Measurements from ENCODE around the gene GDF7.

Gene GDF7

GRCh38 chr2:20646446-20646845 is 20.5 kb upstream of the GDF7 start:
- no peak for ATAC-seq

DNA sequence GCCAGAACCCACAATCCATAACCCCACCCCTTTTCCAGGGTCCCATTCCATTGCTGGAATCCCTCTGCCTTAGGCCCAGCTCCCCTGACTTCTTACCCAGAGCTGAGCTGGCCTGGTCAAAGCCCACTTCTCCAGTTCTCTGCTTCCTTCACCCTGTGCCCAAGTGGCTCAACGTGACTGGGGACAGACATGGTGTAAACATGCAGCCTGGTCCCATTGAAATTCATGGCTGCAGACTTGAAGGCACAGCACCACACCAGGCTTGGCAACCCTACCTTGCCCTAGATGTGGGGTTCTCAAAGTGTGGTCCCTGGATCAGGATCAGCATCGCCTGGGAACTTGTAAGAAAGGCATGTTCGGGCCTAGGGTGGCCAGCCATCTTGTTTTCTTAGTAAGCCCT is 19.7 kb upstream of the GDF7 start:
- no peak for ATAC-seq

- no peak for ATAC-seq
Observed at GRCh38 chr2:20647738-20648137, 19.2 kb upstream of the GDF7 start.

DNA sequence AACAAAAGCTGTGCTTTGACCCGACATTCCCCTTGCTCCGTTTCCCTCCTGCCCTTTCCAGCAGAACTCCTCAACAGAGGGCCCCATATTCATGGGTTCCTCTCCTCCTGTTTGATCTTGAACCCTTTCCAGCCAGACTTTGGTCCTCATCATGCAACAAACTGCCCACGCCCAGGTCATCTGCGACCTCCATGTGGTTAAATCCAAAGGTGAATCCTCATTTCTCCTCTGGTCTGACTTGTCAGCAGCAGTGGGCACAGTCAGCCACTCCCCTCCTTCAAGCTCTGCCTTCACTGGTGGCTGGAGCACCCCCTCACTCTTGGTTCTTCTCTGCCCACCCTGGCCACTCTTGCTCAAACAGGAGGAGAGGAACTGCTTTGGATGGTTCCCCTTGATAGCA is 18.7 kb upstream of the GDF7 start:
- ATAC-seq = no peak

DNA sequence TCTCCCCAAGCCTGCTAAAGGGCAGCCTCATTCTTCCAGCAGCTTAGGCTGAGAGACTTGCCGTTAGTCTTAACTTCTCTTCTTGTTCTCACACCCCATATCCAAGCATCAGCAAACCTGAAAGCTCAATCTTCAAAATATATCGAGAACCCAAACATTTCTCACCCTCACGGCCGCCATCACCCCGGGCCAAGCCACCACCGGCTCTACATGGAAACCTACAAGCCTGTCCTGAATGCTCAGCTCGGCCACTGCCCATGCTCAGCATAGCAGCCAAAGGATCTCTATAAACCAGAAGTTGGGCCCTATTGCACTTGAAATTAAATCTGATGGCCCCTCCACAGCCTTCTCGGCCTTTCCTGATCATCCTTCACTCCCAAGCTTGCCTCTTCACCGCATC is 18.1 kb upstream of the GDF7 start:
- ATAC-seq = no peak

- ATAC-seq = no peak
Observed at GRCh38 chr2:20649576-20649975, 17.4 kb upstream of the GDF7 start.

DNA sequence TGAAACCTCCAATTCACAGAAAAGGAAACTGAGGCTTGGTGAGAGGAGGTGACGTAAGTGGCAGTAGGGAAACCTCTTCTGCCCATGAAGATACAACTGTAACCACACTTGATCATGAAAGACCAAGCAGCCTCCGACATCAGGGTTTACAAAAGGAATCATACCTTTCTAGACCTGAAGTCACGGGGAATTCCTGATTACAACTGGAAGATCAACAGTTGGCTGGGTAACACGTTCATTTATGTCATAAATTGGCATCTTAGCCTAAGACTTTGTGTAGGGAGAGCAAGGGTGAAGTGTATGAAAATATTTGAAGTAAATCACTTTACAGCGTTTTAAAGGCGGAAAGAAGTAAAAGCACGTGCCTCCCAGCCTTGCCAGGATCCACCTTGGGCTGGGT is 17.0 kb upstream of the GDF7 start:
- no peak for ATAC-seq

- ATAC-seq = peak in 1 of 2 donors; percentile 0
Observed at GRCh38 chr2:20650393-20650876, 16.5 kb upstream of the GDF7 start.

GRCh38 chr2:20650877-20651730 is 15.8 kb upstream of the GDF7 start, which contains the start of gene HS1BP3:
TSS of gene HS1BP3 (minus strand) at chr2:20651098. CDS start at chr2:20651063, 35 bp downstream.
- ATAC-seq = peak; percentile 96 to 97

DNA sequence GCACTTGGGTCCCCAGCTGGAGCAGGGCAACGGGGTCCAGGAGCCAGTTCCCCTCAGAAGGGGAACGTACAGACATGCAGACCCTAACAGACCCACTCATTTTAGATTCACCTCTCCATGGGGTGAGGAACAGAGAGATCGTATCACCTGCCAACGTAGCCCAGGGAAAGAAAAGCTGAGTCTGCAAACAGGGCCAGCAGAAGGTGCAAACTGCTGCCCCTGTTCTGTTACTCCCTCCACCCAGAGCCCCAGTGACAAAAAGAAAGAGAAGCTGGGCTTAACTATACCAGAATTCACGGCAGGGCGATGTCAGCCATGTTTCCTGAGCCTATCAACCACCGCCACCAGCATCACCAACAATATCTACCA is 15.2 kb upstream of the GDF7 start:
- no peak for ATAC-seq

DNA sequence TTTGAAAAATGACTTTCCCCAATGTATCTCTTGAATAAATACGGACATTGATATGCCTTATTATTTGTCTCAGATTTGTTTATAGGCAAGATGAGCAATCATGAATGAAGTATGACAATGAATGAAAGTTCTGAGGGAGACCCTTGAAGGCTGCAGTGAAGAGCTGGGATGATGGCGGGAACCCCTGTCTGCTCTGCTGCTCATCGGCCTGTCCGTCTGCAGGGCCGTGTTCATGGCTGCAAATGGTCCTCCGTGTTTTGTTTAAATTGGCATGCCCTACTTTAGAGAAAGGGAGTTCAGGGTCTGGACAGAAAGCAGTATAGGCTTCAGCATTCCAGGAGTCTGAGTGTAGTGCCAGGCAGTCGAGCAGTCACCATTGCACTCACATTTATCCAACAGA is 14.8 kb upstream of the GDF7 start:
- ATAC-seq = no peak

DNA sequence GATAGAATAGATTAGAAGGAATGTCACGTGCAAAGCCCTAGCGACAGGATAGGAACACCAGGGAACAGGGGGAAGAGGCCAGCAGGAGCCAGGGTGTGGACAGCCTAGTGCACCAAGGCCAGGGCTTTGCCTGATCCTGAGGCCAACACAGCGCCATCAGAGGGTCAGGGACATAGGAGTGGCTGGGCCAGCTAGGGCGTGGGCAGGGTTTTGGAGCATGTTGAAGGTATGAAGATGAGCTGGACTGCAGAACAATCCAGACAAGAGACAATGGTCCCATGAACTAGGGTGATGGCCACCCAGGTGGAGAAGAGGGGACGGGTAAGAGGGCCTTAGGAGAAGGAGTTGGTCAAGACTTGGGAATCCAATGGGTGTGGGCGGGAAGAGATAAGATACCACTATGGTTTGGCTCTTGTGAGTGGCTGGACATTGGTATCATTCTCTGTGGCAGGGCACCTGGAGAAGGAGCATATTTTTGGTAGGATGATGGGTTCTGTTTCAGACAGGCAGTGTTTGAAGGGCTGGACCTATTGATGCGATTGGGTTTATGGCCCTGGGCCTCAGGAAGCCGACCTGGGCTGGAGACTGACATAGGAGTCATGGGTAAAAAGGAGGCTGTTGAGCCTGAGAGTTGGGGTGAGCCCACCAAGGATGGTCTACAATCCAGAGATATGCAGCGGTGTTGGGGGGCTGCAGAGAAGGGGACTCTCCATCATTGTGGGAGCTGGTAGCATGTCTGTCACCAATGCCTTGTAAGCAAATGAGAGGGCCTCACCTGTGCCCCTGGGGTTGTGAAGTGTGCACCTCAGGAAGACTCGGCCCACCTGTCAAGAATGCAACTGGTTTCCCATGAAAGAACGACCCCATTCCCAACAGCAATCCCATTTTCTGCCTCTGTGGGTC is 14.0 kb upstream of the GDF7 start:
- ATAC-seq = no peak

DNA sequence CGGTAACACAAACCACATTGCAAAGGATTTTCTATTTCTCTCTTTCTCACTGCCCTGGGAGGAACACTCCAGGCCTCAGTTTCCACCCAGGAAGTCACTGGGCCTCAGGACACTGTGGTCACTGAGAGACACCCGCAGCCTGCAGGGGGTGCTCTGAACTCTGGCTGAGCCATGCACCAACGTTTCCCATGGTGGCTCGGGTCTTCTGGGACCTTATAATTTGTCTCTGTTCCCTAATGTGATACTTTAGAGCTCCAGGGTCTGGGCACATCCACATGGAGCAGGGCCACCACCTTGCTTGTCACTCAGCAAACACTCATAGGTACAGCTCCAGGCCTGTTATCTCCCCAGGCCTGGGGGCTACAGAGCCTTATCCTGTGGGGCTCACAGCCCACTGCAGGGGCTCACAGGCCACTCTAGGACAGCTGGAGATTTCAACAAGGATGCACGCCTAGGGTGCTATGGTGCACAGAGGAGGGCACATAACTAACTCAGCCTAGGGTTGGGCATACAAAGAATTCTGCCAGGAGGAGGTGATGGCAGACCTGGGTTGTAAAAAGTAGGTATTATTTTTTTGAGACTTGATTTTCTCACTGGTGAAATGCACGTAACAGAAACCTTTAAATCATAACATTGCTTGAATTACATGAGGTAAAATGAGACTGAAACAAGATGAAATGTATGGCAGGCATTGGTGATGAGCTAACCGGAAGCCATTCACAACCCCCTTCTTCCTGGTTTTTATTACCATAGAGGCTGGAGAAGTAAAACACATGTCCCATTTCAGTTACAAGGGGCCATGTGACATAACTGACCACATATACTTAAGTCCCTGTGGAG is 13.0 kb upstream of the GDF7 start:
- no peak for ATAC-seq

GRCh38 chr2:20654535-20654813 is 12.5 kb upstream of the GDF7 start:
- no peak for ATAC-seq

DNA sequence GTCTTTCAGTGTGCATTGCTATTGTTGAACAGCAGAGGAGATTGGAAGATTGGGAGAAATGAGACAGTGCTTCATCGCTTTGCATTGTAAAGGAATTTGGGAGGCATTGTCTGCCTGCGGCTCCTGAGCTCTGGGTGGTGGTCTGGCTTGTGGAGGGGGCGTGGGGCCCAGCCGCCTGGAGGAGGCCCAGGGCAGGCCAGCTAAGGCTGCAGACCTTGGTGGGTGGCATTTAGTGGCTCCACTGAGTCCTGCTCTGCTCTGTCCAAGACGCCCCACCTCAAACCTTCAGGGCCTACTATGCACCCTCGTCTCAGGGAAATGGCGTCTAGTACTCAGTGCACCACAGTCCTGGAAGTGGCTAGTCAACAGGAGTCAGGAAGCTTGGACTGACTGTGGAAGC is 10.4 kb upstream of the GDF7 start:
- no peak for ATAC-seq

- no peak for ATAC-seq
Observed at GRCh38 chr2:20657522-20658235, 9.3 kb upstream of the GDF7 start.

DNA sequence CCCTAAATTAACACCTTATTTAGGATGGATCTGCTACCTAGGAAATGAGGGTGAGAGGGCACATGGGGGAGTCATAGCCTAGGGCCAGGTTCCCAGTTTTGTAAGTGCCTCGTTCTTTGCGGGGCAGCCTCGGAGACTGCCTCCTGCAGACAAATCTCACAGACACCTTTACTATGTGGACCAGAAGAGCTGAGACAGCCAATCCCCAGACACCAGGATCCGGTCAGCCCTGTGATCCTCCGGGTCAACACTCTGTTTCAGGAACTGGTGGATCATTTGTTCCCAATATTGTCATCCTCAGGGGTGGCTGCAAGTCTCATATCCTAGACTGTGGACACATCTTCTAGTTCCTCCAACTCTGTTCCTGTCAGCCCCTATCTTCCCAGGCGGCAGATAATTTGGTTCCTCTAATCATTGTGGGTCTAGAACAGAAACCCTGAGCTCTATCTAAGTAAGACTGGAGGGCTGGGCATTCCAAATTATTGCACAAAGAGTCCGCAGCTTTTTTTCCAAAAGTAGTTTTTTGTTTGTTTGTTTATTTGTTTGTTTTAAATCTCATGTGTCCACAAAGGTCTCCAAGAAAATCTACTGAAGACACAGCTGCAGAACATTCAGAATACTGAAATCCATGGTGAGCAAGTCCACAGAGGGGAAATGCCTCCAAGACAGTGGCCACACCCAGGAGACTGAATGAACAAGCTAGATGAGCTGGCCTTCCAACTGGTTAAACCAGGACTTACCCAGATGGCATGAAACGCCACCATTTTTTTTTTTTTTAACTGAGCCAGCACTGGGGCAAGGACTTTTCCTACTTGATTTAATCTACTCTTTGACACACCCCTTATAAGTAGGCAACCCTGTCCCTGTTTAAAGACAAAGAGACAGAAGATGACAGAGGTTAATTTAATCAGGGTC is 6.2 kb upstream of the GDF7 start:
- no peak for ATAC-seq

DNA sequence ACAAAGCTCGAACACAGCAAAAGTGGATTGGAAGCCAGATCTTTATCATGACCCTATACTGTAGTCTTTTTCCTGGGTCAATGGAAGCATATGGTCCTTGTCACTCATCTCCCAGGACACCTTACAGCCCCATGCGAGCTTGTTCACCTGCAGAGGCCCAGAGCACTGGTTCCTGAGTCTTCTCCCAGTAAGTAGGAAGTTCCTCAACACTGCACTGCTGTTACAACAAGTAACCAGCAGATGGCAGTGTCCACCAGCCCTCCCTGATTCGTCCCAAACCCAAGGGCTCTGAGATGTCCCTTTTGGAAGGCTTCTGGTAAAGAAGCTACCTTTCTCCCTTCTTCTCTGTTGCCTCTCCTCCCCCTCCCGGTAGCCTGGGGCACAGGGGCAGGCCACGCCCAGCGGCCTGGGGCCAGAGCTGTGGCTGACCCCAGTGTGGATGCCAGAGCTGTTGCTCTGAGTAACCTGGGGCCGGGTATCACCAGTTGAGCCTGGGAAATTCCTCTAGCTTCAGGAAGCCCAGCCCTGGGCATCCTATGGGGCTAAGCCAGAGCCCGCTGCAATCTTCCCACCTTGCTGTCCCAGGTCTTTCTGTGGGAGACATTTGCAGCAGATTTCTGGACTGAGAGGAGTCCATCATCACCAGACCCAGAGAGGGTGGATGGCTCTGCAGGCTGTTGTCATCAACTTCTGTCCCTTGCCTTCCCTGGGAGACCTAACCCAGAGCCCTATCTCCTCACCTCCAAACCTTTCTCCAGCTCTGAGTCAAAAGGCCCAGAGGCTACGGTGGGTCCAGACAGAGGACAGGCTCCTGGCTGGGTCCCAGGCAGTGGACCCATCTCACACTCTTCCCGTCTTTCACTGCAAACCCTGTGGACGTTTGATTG is 5.3 kb upstream of the GDF7 start:
- ATAC-seq = peak; percentile 62 to 69

- ATAC-seq = no peak
Observed at GRCh38 chr2:20662308-20662937, 4.5 kb upstream of the GDF7 start.

Data from activated CD4-positive, CD25-positive, alpha-beta regulatory T cell treated with anti-CD3 and anti-CD28 coated beads, Interleukin-2, amount 50 U/mL, for 24 hours (primary cell).